Measurements from ENCODE around the gene OTOS.

Gene OTOS

GRCh38 chr2:240165034-240165433 lies 24.6 kb upstream of the OTOS start:
- Histone ChIP-seq H3K27ac (ENCODE audit: low read depth, low read length) (no peak overlapping the region), H3K27me3 (ENCODE audit: control insufficient read depth, insufficient read depth, low read length) (no peaks in the 10 kb centered on the region), H3K4me3 (ENCODE audit: low read length) (no peak overlapping the region), H3K36me3 (ENCODE audit: control insufficient read depth, insufficient read depth, low read length) (no peaks in the 10 kb centered on the region), H3K4me1 (ENCODE audit: control insufficient read depth, insufficient read depth, low read length) (no peaks in the 10 kb centered on the region), H3K9ac (ENCODE audit: low read length) (no peak overlapping the region)

GRCh38 chr2:240164586-240164985 lies 24.1 kb upstream of the OTOS start:
- Histone ChIP-seq H3K27ac (ENCODE audit: low read depth, low read length) (no peak overlapping the region), H3K36me3 (ENCODE audit: control insufficient read depth, insufficient read depth, low read length) (no peaks in the 10 kb centered on the region), H3K9ac (ENCODE audit: low read length) (no peak overlapping the region), H3K27me3 (ENCODE audit: control insufficient read depth, insufficient read depth, low read length) (no peaks in the 10 kb centered on the region), H3K4me1 (ENCODE audit: control insufficient read depth, insufficient read depth, low read length) (no peaks in the 10 kb centered on the region), H3K4me3 (ENCODE audit: low read length) (no peak overlapping the region)

- Histone ChIP-seq H3K36me3 (ENCODE audit: control insufficient read depth, insufficient read depth, low read length) (no peaks in the 10 kb centered on the region), H3K27me3 (ENCODE audit: control insufficient read depth, insufficient read depth, low read length) (no peaks in the 10 kb centered on the region), H3K4me1 (ENCODE audit: control insufficient read depth, insufficient read depth, low read length) (no peaks in the 10 kb centered on the region), H3K9ac (ENCODE audit: low read length) (no peak overlapping the region), H3K4me3 (ENCODE audit: low read length) (no peak overlapping the region), H3K27ac (ENCODE audit: low read depth, low read length) (no peak overlapping the region)
Measured at GRCh38 chr2:240163844-240164574, 23.6 kb upstream of the OTOS start.

DNA sequence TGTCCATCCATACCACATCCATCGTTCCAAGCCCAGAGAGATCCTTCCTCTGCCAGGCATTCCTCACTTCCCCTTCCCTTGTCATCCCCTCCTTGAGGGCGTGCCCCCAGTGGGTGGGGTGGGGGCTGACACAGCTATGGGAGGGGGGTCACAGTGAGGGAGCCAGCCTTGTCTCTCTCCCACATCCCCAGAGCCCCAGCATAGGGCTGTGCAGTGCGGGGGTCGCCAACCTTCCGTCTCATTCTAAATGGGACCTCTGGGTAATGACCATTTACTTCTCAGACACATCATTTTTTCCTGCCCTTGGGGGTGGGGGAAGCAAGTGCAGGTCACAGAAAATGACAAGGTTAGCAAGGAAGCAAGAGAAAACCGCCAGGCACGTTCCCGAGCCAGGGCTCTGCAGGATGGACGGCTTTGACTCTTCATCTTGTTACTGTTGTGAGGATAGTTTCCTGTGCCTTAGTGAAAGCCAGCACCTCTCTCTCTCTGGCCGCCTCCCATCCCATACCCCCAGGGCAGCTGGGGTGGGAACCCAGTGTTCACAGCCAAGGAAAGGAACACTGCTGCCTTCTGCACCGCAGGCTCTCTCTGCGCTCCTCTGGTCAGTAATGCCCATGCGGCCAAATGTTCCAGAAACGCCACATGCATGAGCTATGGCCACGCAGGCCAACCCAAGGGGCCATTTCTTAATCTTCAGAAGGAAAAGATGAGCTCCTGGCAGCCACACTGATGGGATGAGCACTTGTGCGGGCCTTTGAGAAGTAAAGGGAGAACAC lies 22.7 kb upstream of the OTOS start:
- Histone ChIP-seq H3K36me3 (ENCODE audit: control insufficient read depth, insufficient read depth, low read length) (no peaks in the 10 kb centered on the region), H3K27me3 (ENCODE audit: control insufficient read depth, insufficient read depth, low read length) (no peaks in the 10 kb centered on the region), H3K27ac (ENCODE audit: low read depth, low read length) (no peak overlapping the region), H3K9ac (ENCODE audit: low read length) (no peak overlapping the region), H3K4me1 (ENCODE audit: control insufficient read depth, insufficient read depth, low read length) (no peaks in the 10 kb centered on the region), H3K4me3 (ENCODE audit: low read length) (no peak overlapping the region)

GRCh38 chr2:240162531-240162930 lies 22.1 kb upstream of the OTOS start:
- Histone ChIP-seq H3K27ac (ENCODE audit: low read depth, low read length) (no peak overlapping the region), H3K4me3 (ENCODE audit: low read length) (no peak overlapping the region), H3K9ac (ENCODE audit: low read length) (no peak overlapping the region), H3K4me1 (ENCODE audit: control insufficient read depth, insufficient read depth, low read length) (no peaks in the 10 kb centered on the region), H3K36me3 (ENCODE audit: control insufficient read depth, insufficient read depth, low read length) (no peaks in the 10 kb centered on the region), H3K27me3 (ENCODE audit: control insufficient read depth, insufficient read depth, low read length) (no peaks in the 10 kb centered on the region)

DNA sequence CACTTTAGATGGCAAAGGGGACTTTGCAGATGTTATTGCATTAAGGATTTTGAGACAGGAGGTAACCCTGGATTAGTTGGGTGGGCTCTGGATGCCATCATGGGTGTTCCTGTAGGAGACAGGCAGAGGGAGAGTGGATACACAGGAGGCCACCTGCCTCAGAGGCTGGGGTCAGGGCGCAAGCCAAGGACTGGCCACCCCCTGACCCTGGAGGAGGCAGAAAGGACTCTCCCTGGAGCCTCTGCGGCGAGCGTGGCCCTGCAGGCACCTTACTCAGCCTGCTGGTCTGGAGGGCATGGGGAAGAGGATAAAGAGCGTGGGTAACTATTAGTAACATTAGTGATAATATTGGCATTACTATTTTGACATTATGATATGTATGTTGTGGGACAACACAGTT lies 21.6 kb upstream of the OTOS start:
- no peaks in the 10 kb centered on the region for H3K27me3 ChIP-seq (ENCODE audit: control insufficient read depth, insufficient read depth, low read length)
- H3K4me1 ChIP-seq (ENCODE audit: control insufficient read depth, insufficient read depth, low read length) = no peaks in the 10 kb centered on the region
- no peaks in the 10 kb centered on the region for H3K36me3 ChIP-seq (ENCODE audit: control insufficient read depth, insufficient read depth, low read length)
- H3K9ac ChIP-seq (ENCODE audit: low read length) = no peak overlapping the region
- no peak overlapping the region for H3K27ac ChIP-seq (ENCODE audit: low read depth, low read length)
- no peak overlapping the region for H3K4me3 ChIP-seq (ENCODE audit: low read length)

DNA sequence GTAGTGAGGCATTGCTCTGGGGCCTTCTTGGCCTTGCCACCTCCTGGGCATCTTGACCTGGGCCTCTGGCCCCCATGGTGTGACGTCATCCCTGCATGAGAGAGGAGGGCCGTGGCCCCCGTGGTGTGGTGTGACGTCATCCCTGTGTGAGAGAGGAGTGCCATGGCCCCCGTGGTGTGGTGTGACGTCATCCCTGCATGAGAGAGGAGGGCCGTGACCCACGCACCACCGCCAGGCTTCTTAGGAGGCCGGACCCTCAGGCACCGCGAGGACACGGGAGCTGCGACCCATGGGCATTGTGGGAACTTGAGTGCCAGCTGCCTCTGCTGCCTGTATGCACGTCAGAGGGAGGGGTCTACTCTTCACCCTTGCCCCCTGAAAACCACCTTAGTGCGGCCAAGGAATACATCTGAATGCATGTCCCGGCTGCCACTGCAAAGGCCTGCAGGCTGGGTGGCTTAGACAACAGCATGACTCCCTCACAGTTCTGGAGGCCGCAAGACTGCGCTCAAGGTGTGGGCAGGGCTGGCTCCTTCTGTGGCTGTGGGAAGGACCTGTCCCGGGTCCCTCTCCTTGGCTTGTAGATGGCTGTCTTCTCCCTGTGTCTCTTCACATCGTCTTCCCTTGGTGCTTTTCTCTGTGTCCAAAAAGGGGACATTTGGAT lies 20.8 kb upstream of the OTOS start:
- Histone ChIP-seq H3K36me3 (ENCODE audit: control insufficient read depth, insufficient read depth, low read length) (no peaks in the 10 kb centered on the region), H3K4me1 (ENCODE audit: control insufficient read depth, insufficient read depth, low read length) (no peaks in the 10 kb centered on the region), H3K27ac (ENCODE audit: low read depth, low read length) (no peak overlapping the region), H3K27me3 (ENCODE audit: control insufficient read depth, insufficient read depth, low read length) (no peaks in the 10 kb centered on the region), H3K9ac (ENCODE audit: low read length) (no peak overlapping the region), H3K4me3 (ENCODE audit: low read length) (no peak overlapping the region)

DNA sequence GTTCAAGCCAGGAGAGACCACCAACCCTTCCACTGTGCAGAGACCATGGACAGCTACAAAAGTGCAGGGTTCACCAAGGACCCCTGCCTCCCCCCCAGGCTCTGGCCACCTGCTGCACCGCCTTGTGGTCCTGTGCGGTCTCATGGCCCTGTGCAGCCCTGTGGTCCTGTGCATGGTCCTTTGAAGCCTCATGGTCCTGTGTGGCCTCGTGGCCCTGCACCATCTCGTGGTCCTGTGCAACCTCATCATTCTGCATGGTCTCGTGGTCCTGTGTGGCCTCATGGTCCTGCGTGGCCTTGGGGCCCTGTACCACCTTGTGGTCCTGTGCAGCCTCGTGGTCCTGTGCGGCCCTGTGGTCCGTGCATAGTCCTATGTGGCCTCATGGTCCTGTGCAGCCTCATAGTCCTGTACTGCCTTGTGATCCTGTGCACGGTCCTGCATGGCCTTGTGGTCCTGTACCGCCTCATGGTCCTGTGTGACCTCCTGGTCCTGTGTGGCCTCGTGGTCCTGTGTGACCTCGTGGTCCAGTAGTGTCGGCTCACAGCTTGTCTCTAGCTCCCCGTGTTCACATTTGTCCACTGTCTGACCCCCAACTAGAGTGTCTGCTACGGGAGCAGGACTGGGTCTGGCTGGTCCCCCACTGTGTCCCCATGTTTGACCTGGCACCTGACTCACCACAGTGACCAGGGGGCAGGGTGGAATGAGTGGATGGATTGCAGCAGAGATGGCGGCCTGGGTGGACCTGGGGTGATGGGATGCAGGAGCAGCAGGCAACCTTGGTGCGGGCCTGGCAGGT lies 20.0 kb upstream of the OTOS start:
- no peak overlapping the region for H3K27ac ChIP-seq (ENCODE audit: low read depth, low read length)
- H3K4me3 ChIP-seq (ENCODE audit: low read length) = no peak overlapping the region
- H3K27me3 ChIP-seq (ENCODE audit: control insufficient read depth, insufficient read depth, low read length) = no peaks in the 10 kb centered on the region
- H3K36me3 ChIP-seq (ENCODE audit: control insufficient read depth, insufficient read depth, low read length) = no peaks in the 10 kb centered on the region
- no peak overlapping the region for H3K9ac ChIP-seq (ENCODE audit: low read length)
- H3K4me1 ChIP-seq (ENCODE audit: control insufficient read depth, insufficient read depth, low read length) = no peaks in the 10 kb centered on the region

- Histone ChIP-seq H3K27ac (ENCODE audit: low read depth, low read length) (no peak overlapping the region), H3K4me1 (ENCODE audit: control insufficient read depth, insufficient read depth, low read length) (no peaks in the 10 kb centered on the region), H3K9ac (ENCODE audit: low read length) (no peak overlapping the region), H3K27me3 (ENCODE audit: control insufficient read depth, insufficient read depth, low read length) (no peaks in the 10 kb centered on the region), H3K4me3 (ENCODE audit: low read length) (no peak overlapping the region), H3K36me3 (ENCODE audit: control insufficient read depth, insufficient read depth, low read length) (no peaks in the 10 kb centered on the region)
Measured at GRCh38 chr2:240159251-240159839, 18.9 kb upstream of the OTOS start.

GRCh38 chr2:240157147-240157470 lies 16.7 kb upstream of the OTOS start:
- Histone ChIP-seq H3K4me3 (ENCODE audit: low read length) (no peak overlapping the region), H3K4me1 (ENCODE audit: control insufficient read depth, insufficient read depth, low read length) (no peaks in the 10 kb centered on the region), H3K27me3 (ENCODE audit: control insufficient read depth, insufficient read depth, low read length) (no peaks in the 10 kb centered on the region), H3K36me3 (ENCODE audit: control insufficient read depth, insufficient read depth, low read length) (no peaks in the 10 kb centered on the region), H3K9ac (ENCODE audit: low read length) (no peak overlapping the region), H3K27ac (ENCODE audit: low read depth, low read length) (no peak overlapping the region)

- no peaks in the 10 kb centered on the region for H3K4me1 ChIP-seq (ENCODE audit: control insufficient read depth, insufficient read depth, low read length)
- no peak overlapping the region for H3K4me3 ChIP-seq (ENCODE audit: low read length)
- no peak overlapping the region for H3K27ac ChIP-seq (ENCODE audit: low read depth, low read length)
- no peaks in the 10 kb centered on the region for H3K36me3 ChIP-seq (ENCODE audit: control insufficient read depth, insufficient read depth, low read length)
- no peaks in the 10 kb centered on the region for H3K27me3 ChIP-seq (ENCODE audit: control insufficient read depth, insufficient read depth, low read length)
- H3K9ac ChIP-seq (ENCODE audit: low read length) = no peak overlapping the region
Measured at GRCh38 chr2:240156435-240157146, 16.1 kb upstream of the OTOS start.

Measured in rectal smooth muscle tissue (tissue), 1 donor.